Inflammatory macrophage treated with lipopolysaccharide for 1 hour (primary cell): ENCODE data around the gene SLC6A3.
A peak's percentile ranks its signal among the peaks of the same experiment; 100 is the strongest.
"Not testable (repeated sequence)": the region's sequence is repeated elsewhere in the genome, so short reads cannot be mapped to it uniquely, and the experiment has no call there.

Experiments
- DNase-seq, 2 donors: peaks; one replicate each; pipeline ENCODE4 v3.0.0-alpha.2; 2020 to 2022

The SLC6A3 gene

GRCh38 chr5:1477341-1477740 lies 32.1 kb upstream of the SLC6A3 start:
- DNase-seq, result peak; percentile 89 to 92

- no peak for DNase-seq
Observed at GRCh38 chr5:1476967-1477310, 31.7 kb upstream of the SLC6A3 start.

GRCh38 chr5:1476181-1476966 lies 31.1 kb upstream of the SLC6A3 start:
- DNase-seq, result no peak

DNA sequence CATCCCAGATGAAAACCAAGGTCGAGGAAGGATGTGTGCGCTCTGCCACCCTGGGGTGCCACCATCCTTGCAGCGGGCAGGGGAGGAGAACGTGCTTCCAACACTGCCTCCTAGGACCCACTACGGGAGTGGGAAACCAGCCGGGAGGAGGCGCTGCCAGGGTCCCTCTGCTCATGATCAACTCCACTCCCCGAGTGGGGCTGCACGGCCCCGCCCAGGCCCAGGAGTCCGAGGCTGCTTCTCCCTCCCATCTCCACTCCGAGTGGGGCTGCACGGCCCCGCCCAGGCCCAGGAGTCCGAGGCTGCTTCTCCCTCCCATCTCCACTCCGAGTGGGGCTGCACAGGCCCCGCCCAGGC lies 30.3 kb upstream of the SLC6A3 start:
- DNase-seq, result not testable (repeated sequence)

DNA sequence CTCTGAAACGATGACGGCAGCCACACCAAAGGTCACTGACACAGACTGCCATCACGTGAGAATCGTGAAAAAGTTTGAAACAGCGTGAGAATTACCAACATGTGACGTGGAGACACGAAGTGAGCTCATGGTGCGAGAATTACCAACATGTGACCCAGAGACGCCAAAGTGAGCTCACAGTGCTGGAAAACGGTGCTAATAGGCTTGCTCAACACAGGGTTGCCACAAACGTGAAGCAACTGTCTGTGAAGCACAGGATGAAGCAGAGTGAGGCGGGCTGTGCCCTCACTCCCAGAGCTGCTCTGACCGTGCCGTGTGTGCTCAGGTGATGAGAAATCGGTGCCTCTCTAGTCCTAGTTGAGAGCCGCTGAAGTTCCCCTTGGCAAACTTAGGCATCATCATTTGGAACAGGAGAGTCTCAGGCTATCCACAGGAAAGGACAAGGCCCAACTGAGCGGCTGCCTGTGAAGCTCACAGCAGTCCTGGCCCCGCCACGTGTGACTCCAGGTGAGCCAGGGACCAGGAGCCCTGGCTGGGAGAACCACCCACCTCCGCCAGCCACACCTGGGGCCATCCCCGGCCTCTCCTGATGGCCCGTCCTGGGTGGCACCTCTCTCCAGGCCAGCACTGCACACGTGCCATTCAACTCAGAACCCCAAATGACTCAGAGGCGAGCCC lies 29.8 kb upstream of the SLC6A3 start:
- DNase-seq, result peak; percentile 54 to 63

- no peak for DNase-seq
Observed at GRCh38 chr5:1474183-1474839, 29.1 kb upstream of the SLC6A3 start.

DNA sequence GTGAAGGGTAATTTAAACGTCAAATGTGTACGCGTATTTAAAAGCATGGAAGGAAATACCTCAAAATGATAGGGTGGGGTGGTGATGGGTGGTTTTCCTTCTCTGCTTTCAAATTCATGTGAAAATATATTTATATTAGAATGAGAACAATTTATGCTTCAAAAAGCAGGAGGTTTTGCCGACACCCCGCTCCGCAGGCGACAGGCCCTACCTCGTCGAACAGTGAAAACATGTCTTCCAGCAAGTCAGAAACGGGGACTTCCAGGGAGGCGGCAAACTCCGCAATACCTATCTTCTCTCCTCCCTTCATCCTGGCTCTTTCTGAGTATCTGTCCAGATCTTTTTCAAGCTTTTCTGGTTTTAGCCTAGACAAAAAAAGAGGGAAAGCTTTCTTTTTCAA lies 28.5 kb upstream of the SLC6A3 start:
- DNase-seq, result no peak

- no peak for DNase-seq
Observed at GRCh38 chr5:1472964-1473628, 27.9 kb upstream of the SLC6A3 start.

DNA sequence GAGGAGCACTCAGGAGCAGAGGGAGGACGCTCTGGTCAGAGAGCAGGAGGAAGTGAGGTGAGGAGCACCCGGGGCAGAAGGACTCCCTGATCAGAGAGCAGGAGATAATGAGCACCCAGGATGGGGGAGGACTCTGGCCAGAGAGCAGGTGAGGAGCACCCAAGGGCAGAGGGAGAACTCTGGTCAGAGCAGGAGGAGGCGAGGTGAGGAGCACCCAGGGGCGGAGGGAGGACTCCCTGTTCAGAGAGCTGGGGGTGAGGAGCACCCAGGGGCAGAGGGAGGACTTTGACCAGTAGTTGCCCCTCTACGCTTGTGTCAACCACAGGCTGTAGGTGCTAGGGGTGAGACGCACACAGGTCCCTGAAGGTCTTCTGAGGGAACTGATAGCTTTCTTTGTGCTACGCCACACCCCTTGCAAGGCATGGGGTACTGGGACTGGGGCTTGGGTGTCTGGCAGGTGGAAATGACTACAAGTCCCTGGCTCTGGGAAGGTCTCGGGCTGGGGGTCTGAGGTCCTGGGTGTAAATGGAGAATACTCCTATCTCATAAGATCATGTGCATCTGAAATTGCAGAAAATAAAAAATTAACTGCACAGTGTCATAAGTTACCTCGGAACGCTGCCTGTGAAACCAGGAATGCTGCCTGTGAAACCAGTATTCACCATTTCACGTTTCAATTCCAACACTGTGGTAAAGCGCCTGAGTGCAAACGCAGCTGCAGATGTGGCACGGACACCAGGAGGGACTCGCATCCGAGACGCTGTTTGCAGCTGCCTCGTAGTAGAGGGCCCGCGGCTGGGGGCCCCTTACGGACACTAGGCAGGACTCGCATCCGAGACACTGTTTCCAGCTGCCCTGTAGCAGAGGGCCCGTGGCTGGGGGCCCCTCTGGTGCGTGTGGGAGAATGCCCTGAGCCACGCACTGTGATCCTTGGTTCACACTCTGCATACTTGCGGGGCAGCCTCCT lies 27.0 kb upstream of the SLC6A3 start:
- DNase-seq, result no peak

- no peak for DNase-seq
Observed at GRCh38 chr5:1471240-1471853, 26.1 kb upstream of the SLC6A3 start.

DNA sequence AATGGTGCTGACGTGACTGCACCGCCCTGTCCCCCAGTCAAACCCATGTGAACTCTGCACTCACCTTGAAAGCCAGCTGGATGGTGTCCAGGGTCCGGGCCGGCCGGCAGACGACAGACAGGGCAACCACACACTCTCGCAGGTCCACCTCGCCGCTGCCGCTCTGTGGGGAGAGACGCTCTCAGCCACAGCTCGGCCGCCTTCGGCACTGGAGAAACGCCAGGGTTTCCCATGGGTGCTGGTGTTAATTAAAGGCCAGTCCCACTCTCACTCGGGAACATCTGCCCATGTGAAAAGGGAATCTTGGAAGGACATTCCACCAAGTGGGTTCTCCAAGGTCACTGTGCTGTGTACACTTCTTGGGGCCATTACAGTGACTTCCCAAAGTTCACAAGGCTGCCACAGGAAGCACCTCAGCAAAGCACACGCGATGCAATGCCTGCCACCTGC lies 25.5 kb upstream of the SLC6A3 start:
- no peak for DNase-seq

DNA sequence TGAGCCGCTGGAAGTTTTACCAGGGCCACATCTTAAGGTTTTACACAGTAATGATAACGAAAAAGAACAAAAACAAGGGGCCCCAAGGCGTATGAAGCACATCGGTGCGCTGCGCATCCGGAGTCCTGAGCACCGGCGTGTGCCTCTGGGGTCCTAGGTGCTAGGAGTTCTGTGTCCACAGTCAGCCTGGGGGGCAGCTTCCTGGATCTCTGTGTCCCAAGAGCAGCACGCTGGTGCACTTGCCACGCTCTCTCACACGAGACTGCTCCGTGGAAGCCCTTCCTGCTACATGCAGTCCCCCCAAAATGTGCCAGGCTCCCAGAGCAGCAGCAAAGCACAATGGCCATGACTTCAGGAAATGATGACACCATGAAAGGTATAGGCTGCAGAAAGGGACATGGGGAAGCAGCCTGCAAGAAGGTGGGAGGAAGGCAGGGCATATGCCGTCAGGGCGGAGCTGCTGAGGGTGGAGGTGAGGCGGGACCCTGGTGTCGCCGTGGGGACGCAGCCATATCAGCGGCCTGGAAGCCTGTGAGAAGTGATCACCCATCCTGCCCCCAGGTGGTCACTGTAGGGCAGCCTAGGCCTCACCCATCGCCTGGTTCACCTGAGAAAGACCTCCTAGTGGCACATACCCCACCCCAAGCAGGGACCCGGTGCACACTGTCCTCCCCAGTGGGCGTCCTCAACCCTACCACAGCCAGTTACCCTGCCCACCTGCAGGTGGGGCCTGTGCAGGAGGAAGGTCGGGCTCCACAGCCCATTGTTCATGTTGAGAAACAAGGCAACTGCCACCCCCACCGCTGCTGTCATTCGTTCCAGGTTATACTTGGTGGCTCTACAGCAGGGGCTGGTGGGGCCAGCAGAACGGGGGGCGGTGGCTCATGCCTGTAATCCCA lies 23.6 kb upstream of the SLC6A3 start:
- no peak for DNase-seq

- peak in 1 of 2 donors; percentile 6 for DNase-seq
Observed at GRCh38 chr5:1468247-1468612, 23.0 kb upstream of the SLC6A3 start.

DNA sequence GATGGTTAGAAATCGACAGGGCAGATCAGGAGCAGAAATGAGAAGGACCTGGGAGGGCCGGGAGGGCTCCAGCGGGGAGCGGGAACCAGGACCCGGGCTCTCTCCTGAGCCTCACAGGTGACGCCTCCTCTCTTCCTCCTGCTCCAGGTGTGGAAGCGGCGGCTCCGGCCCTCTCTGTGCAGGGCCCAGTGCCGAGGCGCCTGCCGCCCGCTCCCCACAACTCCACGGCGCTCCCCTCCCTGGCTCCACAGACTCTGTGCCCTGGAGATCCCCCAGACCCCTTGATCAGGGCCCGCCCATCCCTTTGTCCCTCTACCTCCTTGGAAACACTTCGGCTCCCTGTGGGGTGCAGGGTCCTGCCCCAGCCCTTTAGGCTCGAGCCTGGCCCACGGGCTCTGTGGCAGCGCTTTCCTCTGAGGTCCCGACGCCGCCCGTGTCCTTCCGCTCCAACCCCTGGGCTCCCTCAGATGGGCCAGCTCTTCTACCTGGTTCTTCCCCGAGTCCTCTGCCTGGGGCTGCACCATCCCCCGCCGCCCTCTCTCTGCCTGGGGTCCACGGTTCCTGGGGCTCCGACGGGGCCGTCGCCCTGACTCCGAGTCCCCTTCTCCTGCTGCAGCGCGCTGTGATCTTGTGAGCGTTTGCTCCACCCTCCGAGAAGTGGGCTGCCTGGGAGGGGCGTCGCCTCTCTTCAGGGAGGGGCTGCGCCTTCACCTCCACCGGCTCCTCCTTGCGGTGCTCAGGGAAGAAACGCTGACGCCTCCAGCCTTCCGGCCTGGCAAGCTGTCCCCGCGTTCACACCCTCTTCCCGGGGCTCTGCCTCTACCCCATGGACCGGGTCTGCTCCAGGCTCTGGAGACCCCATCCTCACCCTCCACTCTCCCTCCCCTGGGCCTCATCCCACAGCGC lies 22.4 kb upstream of the SLC6A3 start:
- DNase-seq, result no peak

DNA sequence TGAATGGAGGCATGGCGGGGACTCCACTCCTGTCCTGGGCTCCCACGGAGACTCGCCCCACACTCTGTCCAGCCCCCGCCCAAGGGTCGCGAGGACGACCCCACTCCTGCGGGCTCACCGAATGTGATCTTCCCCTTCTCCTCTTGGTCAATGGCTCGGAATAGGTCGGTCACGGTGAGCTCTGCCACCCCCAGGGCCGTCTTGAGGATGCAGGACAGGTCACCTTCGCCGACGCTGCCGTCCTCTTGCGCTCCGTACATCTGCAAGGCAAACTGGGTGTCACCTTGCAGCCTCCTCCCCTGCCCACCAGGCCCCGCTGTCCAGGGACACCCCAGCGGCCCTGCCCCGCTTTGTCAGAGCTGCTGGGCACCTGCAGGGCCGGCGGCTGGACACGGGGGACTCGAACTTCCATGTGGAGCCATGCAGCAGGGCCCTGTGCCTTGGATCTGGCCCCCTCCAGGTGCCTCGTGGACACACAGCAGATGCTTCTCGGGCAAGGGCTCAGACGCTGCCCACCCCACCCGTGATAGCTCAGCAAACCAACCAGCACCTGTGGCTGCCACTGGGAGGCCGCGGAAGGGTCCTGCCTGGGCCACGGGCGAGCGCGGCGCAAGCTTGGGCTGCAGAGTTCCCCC lies 21.5 kb upstream of the SLC6A3 start:
- no peak for DNase-seq

DNA sequence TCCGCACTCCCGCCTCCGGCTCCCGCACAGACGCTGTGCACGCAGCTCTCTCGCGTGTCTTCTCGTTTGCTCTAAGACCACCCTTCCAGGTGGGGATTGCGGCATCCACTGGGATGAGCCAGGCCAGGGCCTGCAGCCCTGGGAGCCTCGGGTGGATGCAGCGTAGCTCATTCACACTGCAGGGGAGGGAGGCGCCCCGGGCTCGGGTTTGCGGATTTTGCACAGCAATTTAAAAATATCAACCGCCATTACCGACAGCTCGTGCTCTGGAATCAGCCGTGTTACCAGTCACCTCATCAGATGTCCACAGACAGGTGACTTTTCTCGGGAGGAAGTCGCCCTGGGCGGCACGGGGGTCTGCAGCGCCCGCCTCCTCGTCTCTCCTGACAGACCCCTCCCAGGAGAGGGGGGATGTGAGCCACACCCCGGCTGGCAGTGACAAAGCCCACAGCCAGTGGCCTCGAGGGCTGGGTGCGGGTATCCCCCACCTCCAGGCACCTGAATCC lies 20.8 kb upstream of the SLC6A3 start:
- no peak for DNase-seq

GRCh38 chr5:1465117-1465516 lies 19.9 kb upstream of the SLC6A3 start:
- DNase-seq, result no peak

GRCh38 chr5:1464511-1464910 lies 19.3 kb upstream of the SLC6A3 start:
- DNase-seq, result no peak

- DNase-seq, result no peak
Observed at GRCh38 chr5:1464096-1464446, 18.8 kb upstream of the SLC6A3 start.
